ENCODE results near the gene ST8SIA1. TPM values are rescaled to one million over a fixed set of nuclear protein-coding genes. Genes with fewer than 3 reads are reported as not detected.

The ST8SIA1 gene
- total RNA-seq, 2 experiments from 2014 or later: not detected

- CTCF ChIA-PET (ENCODE audit: unreplicated experiment): no interaction called here
These were observed 128.3 kb downstream of the ST8SIA1 start for GRCh38 chr12:22206111-22206728.

GRCh38 chr12:22204391-22204790, 130.1 kb downstream of the ST8SIA1 start:
- intact Hi-C loops (cut with micrococcal nuclease; ENCODE audit: unreplicated experiment): no loop called here
- ChIA-PET CTCF (ENCODE audit: unreplicated experiment) (no interaction called here), POLR2A (no interaction called here)
- TF ChIP-seq CTCF (conservative IDR thresholded peaks at IDR 0.05; ENCODE audit: low read length) (no peak), EZH2phosphoT487 (IDR thresholded peaks at IDR 0.05; ENCODE audit: borderline replicate concordance, low read depth, low read length) (no peak)
- no peaks in the 10 kb centered on the region for H3K9me3 ChIP-seq (ENCODE audit: low read length)
- no peaks in the 10 kb centered on the region for H3K36me3 ChIP-seq (ENCODE audit: insufficient read depth, low read length)
- H4K20me1 ChIP-seq (ENCODE audit: insufficient read depth, low read length): no peaks in the 10 kb centered on the region
- H3K27ac ChIP-seq (ENCODE audit: low read depth, low read length, poor library complexity, severe bottlenecking): no peak overlapping the region
- H3K4me3 ChIP-seq (ENCODE audit: low read depth, low read length, poor library complexity, severe bottlenecking): no peak overlapping the region
- no peaks in the 10 kb centered on the region for H3K4me1 ChIP-seq (ENCODE audit: insufficient read depth, low read length, poor library complexity, severe bottlenecking)
- no peaks in the 10 kb centered on the region for H3K9me2 ChIP-seq (ENCODE audit: insufficient read depth, low read length)
- DNase-seq (ENCODE audit: low spot score): no peak
- H2AFZ ChIP-seq (ENCODE audit: low read length): no peak overlapping the region
- no peaks in the 10 kb centered on the region for H3K79me2 ChIP-seq (ENCODE audit: insufficient read depth, low read depth, low read length)
- BruUV-seq (replicated peaks): no TSS peak
- no peak overlapping the region for H3K4me2 ChIP-seq (ENCODE audit: low read length)

More at GRCh38 chr12:22206111-22206728, 128.3 kb downstream of the ST8SIA1 start:
- POLR2A ChIA-PET: no interaction called here
- H3K9me3 ChIP-seq (ENCODE audit: low read length): no peaks in the 10 kb centered on the region
- no peak overlapping the region for H3K4me2 ChIP-seq (ENCODE audit: low read length)
- no peaks in the 10 kb centered on the region for H3K79me2 ChIP-seq (ENCODE audit: insufficient read depth, low read depth, low read length)
- no peak for DNase-seq (ENCODE audit: low spot score)
- no peaks in the 10 kb centered on the region for H3K36me3 ChIP-seq (ENCODE audit: insufficient read depth, low read length)
- H2AFZ ChIP-seq (ENCODE audit: low read length): no peak overlapping the region
- TF ChIP-seq CTCF (conservative IDR thresholded peaks at IDR 0.05; ENCODE audit: low read length) (no peak), EZH2phosphoT487 (IDR thresholded peaks at IDR 0.05; ENCODE audit: borderline replicate concordance, low read depth, low read length) (no peak)
- no TSS peak for BruUV-seq (replicated peaks)
- H3K4me1 ChIP-seq (ENCODE audit: insufficient read depth, low read length, poor library complexity, severe bottlenecking): no peaks in the 10 kb centered on the region
- H3K9me2 ChIP-seq (ENCODE audit: insufficient read depth, low read length): no peaks in the 10 kb centered on the region
- intact Hi-C loops (cut with micrococcal nuclease; ENCODE audit: unreplicated experiment): no loop called here
- H3K4me3 ChIP-seq (ENCODE audit: low read depth, low read length, poor library complexity, severe bottlenecking): no peak overlapping the region
- no peaks in the 10 kb centered on the region for H4K20me1 ChIP-seq (ENCODE audit: insufficient read depth, low read length)
- H3K27ac ChIP-seq (ENCODE audit: low read depth, low read length, poor library complexity, severe bottlenecking): no peak overlapping the region

- no TSS peak for BruUV-seq (replicated peaks)
- Histone ChIP-seq H3K27ac (ENCODE audit: low read depth, low read length, poor library complexity, severe bottlenecking) (no peak overlapping the region), H3K79me2 (ENCODE audit: insufficient read depth, low read depth, low read length) (no peaks in the 10 kb centered on the region), H3K9me3 (ENCODE audit: low read length) (no peaks in the 10 kb centered on the region), H3K36me3 (ENCODE audit: insufficient read depth, low read length) (no peaks in the 10 kb centered on the region), H4K20me1 (ENCODE audit: insufficient read depth, low read length) (no peaks in the 10 kb centered on the region), H3K4me3 (ENCODE audit: low read depth, low read length, poor library complexity, severe bottlenecking) (no peak overlapping the region), H2AFZ (ENCODE audit: low read length) (no peak overlapping the region), H3K4me1 (ENCODE audit: insufficient read depth, low read length, poor library complexity, severe bottlenecking) (no peaks in the 10 kb centered on the region), H3K4me2 (ENCODE audit: low read length) (no peak overlapping the region), H3K9me2 (ENCODE audit: insufficient read depth, low read length) (no peaks in the 10 kb centered on the region)
- intact Hi-C loops (cut with micrococcal nuclease; ENCODE audit: unreplicated experiment): no loop called here
- TF ChIP-seq CTCF (conservative IDR thresholded peaks at IDR 0.05; ENCODE audit: low read length) (no peak), EZH2phosphoT487 (IDR thresholded peaks at IDR 0.05; ENCODE audit: borderline replicate concordance, low read depth, low read length) (no peak)
- ChIA-PET CTCF (ENCODE audit: unreplicated experiment) (no interaction called here), POLR2A (no interaction called here)
- no peak for DNase-seq (ENCODE audit: low spot score)
These were observed 131.7 kb downstream of the ST8SIA1 start for GRCh38 chr12:22202847-22203246.
